ENCODE results near the gene KIF9.
"Not testable (repeated sequence)": the region's sequence is repeated elsewhere in the genome, so short reads cannot be mapped to it uniquely, and the experiment has no call there.

The KIF9 gene

GRCh38 chr3:47194994-47195393, 87.6 kb downstream of the KIF9 start:
- no peaks in the 10 kb centered on the region for H4K20me1 ChIP-seq (ENCODE audit: insufficient read depth, low read length)
- no peaks in the 10 kb centered on the region for H3K36me3 ChIP-seq (replicated peaks; ENCODE audit: low read depth, low read length)
- no peaks in the 10 kb centered on the region for H3K27me3 ChIP-seq (ENCODE audit: low read depth, low read length)
- no peak overlapping the region for H3K4me3 ChIP-seq (ENCODE audit: low read length)
- H3K27ac ChIP-seq (ENCODE audit: low read length): no peak overlapping the region
- H3K9ac ChIP-seq (ENCODE audit: low read length): no peak overlapping the region
- no peak overlapping the region for H2AFZ ChIP-seq (ENCODE audit: low read depth, low read length)
- no peak overlapping the region for H3K4me2 ChIP-seq (ENCODE audit: low read length)
- no peaks in the 10 kb centered on the region for H3K9me3 ChIP-seq (ENCODE audit: insufficient read depth, low read length)
- no peaks in the 10 kb centered on the region for H3K4me1 ChIP-seq (ENCODE audit: low read length)
- no peak for TF ChIP-seq EZH2phosphoT487 (IDR thresholded peaks at IDR 0.05; ENCODE audit: low read depth)
- no peaks in the 10 kb centered on the region for H3K79me2 ChIP-seq (ENCODE audit: low read length)

DNA sequence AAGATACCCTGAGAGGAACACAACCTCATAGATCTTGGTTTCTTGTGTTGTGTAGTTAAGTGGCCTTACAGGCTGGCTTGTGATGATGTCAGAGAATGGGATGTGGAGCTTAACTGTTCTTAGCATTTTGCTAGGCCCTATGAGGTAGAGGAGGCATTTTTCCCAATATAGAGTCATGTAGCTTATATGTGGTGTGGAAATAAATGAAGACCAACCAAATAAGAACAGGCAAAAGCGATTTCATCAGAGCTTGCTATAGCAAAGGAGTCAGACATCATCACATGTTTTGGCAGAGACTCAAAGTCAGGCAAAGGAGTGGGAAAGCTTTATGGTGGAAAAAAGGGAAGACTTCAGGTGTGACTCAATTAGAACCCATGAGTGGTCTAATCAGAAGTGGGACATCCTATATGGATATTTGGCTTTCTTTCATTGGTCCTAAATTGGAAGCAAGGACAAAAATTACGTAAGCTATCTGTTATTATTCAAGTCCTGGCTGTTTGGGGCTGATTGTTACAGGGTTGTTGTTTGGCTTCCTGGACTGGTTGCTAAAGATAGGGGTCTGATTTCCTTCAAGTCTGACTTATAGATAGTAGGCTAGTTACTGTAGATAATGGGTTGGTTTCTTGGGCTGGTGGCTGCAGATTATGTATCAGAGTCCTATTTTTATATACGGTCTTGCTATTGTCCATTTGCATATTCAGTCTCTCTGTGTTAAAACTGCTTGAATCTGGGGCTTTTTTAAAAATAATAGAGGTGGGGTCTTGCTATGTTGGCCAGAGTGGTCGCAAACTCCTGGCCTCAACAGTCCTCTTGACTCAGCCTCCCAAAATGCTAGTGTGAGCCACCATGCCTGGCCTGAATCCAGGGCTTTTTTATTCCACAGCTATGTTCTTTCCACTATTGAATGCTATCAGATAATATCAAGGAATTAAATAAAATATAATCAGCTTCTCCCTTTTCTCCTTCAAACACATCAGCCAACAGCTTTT, 88.4 kb downstream of the KIF9 start:
- H3K27ac ChIP-seq (ENCODE audit: low read length): no peak overlapping the region
- H2AFZ ChIP-seq (ENCODE audit: low read depth, low read length): no peak overlapping the region
- TF ChIP-seq CTCF (IDR thresholded peaks at IDR 0.05; ENCODE audit: low read depth, low read length): no peak
- TF ChIP-seq EZH2phosphoT487 (IDR thresholded peaks at IDR 0.05; ENCODE audit: low read depth): no peak
- no peaks in the 10 kb centered on the region for H3K9me3 ChIP-seq (ENCODE audit: insufficient read depth, low read length)
- H3K79me2 ChIP-seq (ENCODE audit: low read length): no peaks in the 10 kb centered on the region
- H3K4me1 ChIP-seq (ENCODE audit: low read length): no peaks in the 10 kb centered on the region
- no peak overlapping the region for H3K4me2 ChIP-seq (ENCODE audit: low read length)
- no peaks in the 10 kb centered on the region for H3K36me3 ChIP-seq (replicated peaks; ENCODE audit: low read depth, low read length)
- H3K4me3 ChIP-seq (ENCODE audit: low read length): no peak overlapping the region
- H3K9ac ChIP-seq (ENCODE audit: low read length): no peak overlapping the region
- H3K27me3 ChIP-seq (ENCODE audit: low read depth, low read length): no peaks in the 10 kb centered on the region
- H4K20me1 ChIP-seq (ENCODE audit: insufficient read depth, low read length): no peaks in the 10 kb centered on the region

DNA sequence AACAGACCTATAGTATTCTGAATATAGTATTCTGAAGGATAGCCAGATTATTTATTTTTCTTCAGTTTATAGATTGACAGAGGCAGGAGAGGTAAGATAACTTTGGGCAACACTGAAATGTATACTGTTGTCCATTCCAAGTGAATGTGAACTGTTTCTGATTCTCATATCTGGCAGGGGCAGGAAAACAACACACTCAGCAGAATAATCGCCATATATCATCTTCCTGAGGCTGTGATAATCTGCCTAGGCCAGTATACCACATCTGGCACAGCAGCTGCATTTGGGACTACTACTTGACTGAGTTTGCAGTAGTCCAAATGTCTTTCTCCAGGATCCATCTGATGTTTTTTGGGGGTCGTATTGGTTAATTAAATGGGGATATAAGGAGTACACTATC, 96.3 kb downstream of the KIF9 start:
- no peak overlapping the region for H3K4me3 ChIP-seq (ENCODE audit: low read length)
- H3K4me1 ChIP-seq (ENCODE audit: low read length): no peaks in the 10 kb centered on the region
- no peak overlapping the region for H3K9ac ChIP-seq (ENCODE audit: low read length)
- TF ChIP-seq CTCF (IDR thresholded peaks at IDR 0.05; ENCODE audit: low read depth, low read length) (no peak), EZH2phosphoT487 (IDR thresholded peaks at IDR 0.05; ENCODE audit: low read depth) (no peak)
- H3K36me3 ChIP-seq (replicated peaks; ENCODE audit: low read depth, low read length): no peaks in the 10 kb centered on the region
- H2AFZ ChIP-seq (ENCODE audit: low read depth, low read length): no peak overlapping the region
- H3K27ac ChIP-seq (ENCODE audit: low read length): no peak overlapping the region
- no peaks in the 10 kb centered on the region for H3K9me3 ChIP-seq (ENCODE audit: insufficient read depth, low read length)
- H3K79me2 ChIP-seq (ENCODE audit: low read length): no peaks in the 10 kb centered on the region
- no peaks in the 10 kb centered on the region for H4K20me1 ChIP-seq (ENCODE audit: insufficient read depth, low read length)
- H3K4me2 ChIP-seq (ENCODE audit: low read length): no peak overlapping the region
- H3K27me3 ChIP-seq (ENCODE audit: low read depth, low read length): no peaks in the 10 kb centered on the region

GRCh38 chr3:47181685-47182084, 100.9 kb downstream of the KIF9 start:
- not testable (repeated sequence) for H3K79me2 ChIP-seq (ENCODE audit: low read length); H3K9ac ChIP-seq (ENCODE audit: low read length); H2AFZ ChIP-seq (ENCODE audit: low read depth, low read length); H4K20me1 ChIP-seq (ENCODE audit: insufficient read depth, low read length); H3K27me3 ChIP-seq (ENCODE audit: low read depth, low read length); H3K27ac ChIP-seq (ENCODE audit: low read length); H3K4me2 ChIP-seq (ENCODE audit: low read length); H3K4me3 ChIP-seq (ENCODE audit: low read length); H3K4me1 ChIP-seq (ENCODE audit: low read length); H3K9me3 ChIP-seq (ENCODE audit: insufficient read depth, low read length); H3K36me3 ChIP-seq (replicated peaks; ENCODE audit: low read depth, low read length)

- H3K4me1 ChIP-seq (ENCODE audit: low read length): peaks cover 11% of the 10 kb centered on the region
- H3K79me2 ChIP-seq (ENCODE audit: low read length); H2AFZ ChIP-seq (ENCODE audit: low read depth, low read length); H4K20me1 ChIP-seq (ENCODE audit: insufficient read depth, low read length); H3K9me3 ChIP-seq (ENCODE audit: insufficient read depth, low read length); H3K27me3 ChIP-seq (ENCODE audit: low read depth, low read length); H3K27ac ChIP-seq (ENCODE audit: low read length); H3K4me2 ChIP-seq (ENCODE audit: low read length); H3K4me3 ChIP-seq (ENCODE audit: low read length); H3K9ac ChIP-seq (ENCODE audit: low read length); H3K36me3 ChIP-seq (replicated peaks; ENCODE audit: low read depth, low read length): not testable (repeated sequence)
Observed at GRCh38 chr3:47180011-47180410, 102.6 kb downstream of the KIF9 start.

Measured in OCI-LY3 (cell line).